SU-DHL-6 (cell line): ENCODE measurements around the gene TET3.

Experiments
- H2AFZ ChIP-seq: fragments of 200-600 bp; sonication (generic); 2 replicates; pipeline ENCODE4 v1.6.1; 2014; ENCODE audit warnings: low read depth, mild to moderate bottlenecking, moderate library complexity, mixed read lengths, antibody characterized with exemption, low read length; ENCODE audit not compliant: severe bottlenecking
- H3F3A ChIP-seq: fragments of 200-600 bp; shearing (Covaris generic); 2 replicates; pipeline ENCODE4 v1.6.0; 2016; ENCODE audit warnings: antibody characterized with exemption, mild to moderate bottlenecking; ENCODE audit not compliant: insufficient read depth
- H3K27ac ChIP-seq: fragments of 200-600 bp; sonication (generic); 2 replicates; pipeline ENCODE4 v1.5.1; 2016; ENCODE audit warnings: low read depth, mild to moderate bottlenecking, low read length, moderate library complexity, mixed read lengths
- H3K27me3 ChIP-seq: fragments of 200-600 bp; sonication (generic), shearing (Covaris generic); 2 replicates; pipeline ENCODE4 v1.6.0; 2014; ENCODE audit warnings: mild to moderate bottlenecking, low read length
- H3K36me3 ChIP-seq: fragments of 200-600 bp; sonication (generic); 2 replicates; pipeline ENCODE4 v1.6.1; 2014; ENCODE audit warnings: mild to moderate bottlenecking, low read length, mixed read lengths
- H3K4me2 ChIP-seq: fragments of 300-600, 200-600 bp; shearing (Covaris generic), sonication (generic); 2 replicates; pipeline ENCODE4 v1.6.0; 2014; ENCODE audit warnings: low read length, low read depth, mild to moderate bottlenecking; ENCODE audit not compliant: poor library complexity, severe bottlenecking
- H3K4me3 ChIP-seq: fragments of 200-600 bp; sonication (generic); 2 replicates; pipeline ENCODE4 v1.5.1; 2014; ENCODE audit warnings: antibody characterized with exemption, low read length, mild to moderate bottlenecking, mixed read lengths; ENCODE audit not compliant: insufficient read depth, poor library complexity, severe bottlenecking
- H3K79me2 ChIP-seq: fragments of 200-600 bp; sonication (generic); 2 replicates; pipeline ENCODE4 v1.6.1; 2014; ENCODE audit warnings: mild to moderate bottlenecking, low read length, moderate library complexity; ENCODE audit not compliant: insufficient read depth
- H3K9ac ChIP-seq: fragments of 200-600 bp; sonication (generic); 2 replicates; pipeline ENCODE4 v1.7.0; 2014; ENCODE audit warnings: mild to moderate bottlenecking, low read length
- H3K9me2 ChIP-seq: fragments of 200-600 bp; sonication (generic); replicated peaks from 2 replicates; pipeline ENCODE4 v1.6.1; 2014; ENCODE audit warnings: low read length; ENCODE audit not compliant: insufficient read depth
- H3K9me3 ChIP-seq: fragments of 200-600 bp; sonication (generic); 2 replicates; pipeline ENCODE4 v1.6.1; 2014; ENCODE audit warnings: low read length, mixed read lengths; ENCODE audit not compliant: insufficient read depth
- H4K20me1 ChIP-seq: fragments of 200-600 bp; sonication (generic); 2 replicates; pipeline ENCODE4 v1.6.1; 2014; ENCODE audit warnings: low read depth, mild to moderate bottlenecking, antibody characterized with exemption, low read length, moderate library complexity, mixed read lengths
- EZH2phosphoT487 ChIP-seq: fragments of 200-600 bp; sonication (generic), shearing (Covaris generic); conservative IDR thresholded peaks from 2 replicates; pipeline ENCODE4 v1.6.1; 2018; ENCODE audit warnings: mild to moderate bottlenecking, antibody characterized with exemption, low read length, moderate library complexity, mixed read lengths
- TF ChIP-seq, protein P1 (sequence below): fragments of 200-600 bp; sonication (generic); IDR thresholded peaks from one replicate; pipeline ENCODE4 v1.5.1; 2017; ENCODE audit warnings: antibody characterized with exemption, mild to moderate bottlenecking, low read length, moderate library complexity; ENCODE audit not compliant: insufficient read depth, poor library complexity, severe bottlenecking

Gene TET3

DNA sequence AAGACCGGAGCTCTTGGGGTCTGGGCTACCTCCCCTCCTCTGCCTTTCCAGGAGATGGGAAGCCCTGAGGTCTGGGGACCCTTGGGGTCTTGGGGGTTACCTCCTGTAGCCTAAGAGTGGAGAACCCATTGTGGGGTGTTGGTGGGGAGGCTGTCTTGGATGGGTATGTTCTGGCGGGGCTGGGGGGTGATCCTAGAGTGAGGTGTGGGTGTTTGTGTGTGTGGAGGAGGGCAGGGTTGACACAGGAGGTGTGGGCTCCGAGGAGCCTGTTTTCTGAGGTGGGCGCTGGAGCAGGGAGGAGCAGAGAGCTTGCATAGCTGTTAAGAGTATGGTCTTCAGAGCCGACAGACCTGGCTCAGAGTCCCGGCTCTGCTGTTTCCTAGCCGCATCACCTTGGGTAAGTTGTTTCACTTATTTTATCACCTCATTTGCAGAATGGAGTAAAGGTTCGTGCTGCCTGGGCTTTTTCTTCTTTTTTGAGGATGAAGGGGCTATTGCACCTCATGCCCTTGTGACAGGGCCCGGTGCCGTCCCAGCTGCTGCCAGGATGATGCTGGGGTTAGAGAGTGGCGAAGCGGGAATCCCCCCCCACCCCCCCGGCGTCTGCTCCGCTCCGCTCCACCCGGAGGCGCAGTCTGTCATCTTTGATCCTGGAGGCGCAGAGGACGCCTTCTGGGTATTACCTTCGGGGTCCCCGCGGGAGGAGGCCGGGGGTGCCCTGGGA is 17.2 kb downstream of the TET3 start:
- no peaks in the 10 kb centered on the region for H3K36me3 ChIP-seq
- peak overlapping the region; percentile 26; the same call in 1 of the 2 replicates for H3K9ac ChIP-seq
- H3K27ac ChIP-seq: no peak overlapping the region
- H3K27me3 ChIP-seq: no peaks in the 10 kb centered on the region
- H2AFZ ChIP-seq: no peak overlapping the region
- H3K4me2 ChIP-seq: peak overlapping the region; percentile 57
- no peaks in the 10 kb centered on the region for H3K9me2 ChIP-seq
- TF ChIP-seq, protein P1, sequence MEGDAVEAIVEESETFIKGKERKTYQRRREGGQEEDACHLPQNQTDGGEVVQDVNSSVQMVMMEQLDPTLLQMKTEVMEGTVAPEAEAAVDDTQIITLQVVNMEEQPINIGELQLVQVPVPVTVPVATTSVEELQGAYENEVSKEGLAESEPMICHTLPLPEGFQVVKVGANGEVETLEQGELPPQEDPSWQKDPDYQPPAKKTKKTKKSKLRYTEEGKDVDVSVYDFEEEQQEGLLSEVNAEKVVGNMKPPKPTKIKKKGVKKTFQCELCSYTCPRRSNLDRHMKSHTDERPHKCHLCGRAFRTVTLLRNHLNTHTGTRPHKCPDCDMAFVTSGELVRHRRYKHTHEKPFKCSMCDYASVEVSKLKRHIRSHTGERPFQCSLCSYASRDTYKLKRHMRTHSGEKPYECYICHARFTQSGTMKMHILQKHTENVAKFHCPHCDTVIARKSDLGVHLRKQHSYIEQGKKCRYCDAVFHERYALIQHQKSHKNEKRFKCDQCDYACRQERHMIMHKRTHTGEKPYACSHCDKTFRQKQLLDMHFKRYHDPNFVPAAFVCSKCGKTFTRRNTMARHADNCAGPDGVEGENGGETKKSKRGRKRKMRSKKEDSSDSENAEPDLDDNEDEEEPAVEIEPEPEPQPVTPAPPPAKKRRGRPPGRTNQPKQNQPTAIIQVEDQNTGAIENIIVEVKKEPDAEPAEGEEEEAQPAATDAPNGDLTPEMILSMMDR: no peak
- TF ChIP-seq EZH2phosphoT487: no peak
- no peaks in the 10 kb centered on the region for H3F3A ChIP-seq
- no peaks in the 10 kb centered on the region for H3K9me3 ChIP-seq
- peaks cover 90% of the 10 kb centered on the region for H3K79me2 ChIP-seq
- H3K4me3 ChIP-seq: peak overlapping the region; percentile 48
- peaks cover 8% of the 10 kb centered on the region; the same call in 1 of the 2 replicates for H4K20me1 ChIP-seq

DNA sequence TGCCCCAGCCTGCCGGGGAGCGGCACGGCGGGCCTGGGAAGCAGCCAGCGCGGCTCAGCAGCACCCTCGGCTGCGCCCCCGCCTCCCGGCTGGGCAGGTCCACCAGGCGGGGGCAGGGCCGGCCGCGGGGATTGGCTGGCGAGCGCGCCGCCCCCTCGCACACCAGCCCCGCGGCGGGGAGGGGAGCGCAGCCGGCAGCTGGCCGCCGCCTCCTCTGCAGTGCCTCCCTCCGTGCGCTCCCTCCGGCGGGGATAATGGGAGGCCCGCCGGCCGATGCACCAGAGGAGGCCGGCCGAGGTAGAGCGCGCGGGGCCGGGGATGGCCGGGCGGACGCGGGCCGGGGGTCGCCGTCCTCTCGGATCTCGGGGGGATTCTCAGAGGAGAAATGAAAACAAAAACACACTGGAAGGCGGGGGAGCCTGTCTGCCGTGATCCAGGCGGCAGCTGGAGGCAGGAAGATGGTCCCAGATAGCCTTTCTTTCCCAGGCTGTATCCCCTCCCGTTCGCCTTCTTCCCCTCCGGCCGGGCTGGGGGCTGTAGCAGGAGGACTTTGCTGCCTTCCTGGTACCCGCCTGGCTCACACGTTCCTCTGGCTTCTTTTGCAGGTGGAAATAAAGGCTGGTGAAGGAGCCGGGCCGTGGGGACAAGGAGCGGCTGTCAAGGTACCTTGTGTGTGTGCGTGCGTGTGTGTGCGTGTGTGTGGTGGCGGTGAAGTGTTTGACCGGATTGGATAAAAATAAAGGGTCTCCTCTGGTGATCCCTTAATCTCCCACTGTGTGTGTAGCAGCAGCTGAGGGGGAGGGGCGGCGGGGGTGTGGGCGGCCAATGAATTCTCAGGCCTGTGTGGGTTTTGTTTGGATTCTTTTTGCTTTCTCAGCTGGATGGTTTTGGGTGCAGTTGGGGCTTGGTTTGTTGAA is 18.1 kb downstream of the TET3 start:
- no peaks in the 10 kb centered on the region for H3K9me2 ChIP-seq
- peaks cover 90% of the 10 kb centered on the region for H3K79me2 ChIP-seq
- peak overlapping the region; percentile 48 for H3K4me3 ChIP-seq
- H4K20me1 ChIP-seq: peaks cover 8% of the 10 kb centered on the region; the same call in 1 of the 2 replicates
- H3K9me3 ChIP-seq: no peaks in the 10 kb centered on the region
- TF ChIP-seq, protein P1: no peak
- no peak for TF ChIP-seq EZH2phosphoT487
- peak overlapping the region; percentile 26 for H3K9ac ChIP-seq
- H3K27me3 ChIP-seq: no peaks in the 10 kb centered on the region
- H3K36me3 ChIP-seq: no peaks in the 10 kb centered on the region
- H3F3A ChIP-seq: no peaks in the 10 kb centered on the region
- H3K27ac ChIP-seq: no peak overlapping the region
- no peak overlapping the region for H2AFZ ChIP-seq
- H3K4me2 ChIP-seq: peak overlapping the region; percentile 57

GRCh38 chr2:74003494-74004211 is 18.9 kb downstream of the TET3 start:
- TF ChIP-seq, protein P1: no peak
- no peak for TF ChIP-seq EZH2phosphoT487
- H3K9ac ChIP-seq: no peak overlapping the region
- peaks cover 8% of the 10 kb centered on the region; the same call in 1 of the 2 replicates for H4K20me1 ChIP-seq

More at GRCh38 chr2:74003494-74004211, 18.9 kb downstream of the TET3 start:
- no peaks in the 10 kb centered on the region for H3K9me3 ChIP-seq
- H3K27me3 ChIP-seq: no peaks in the 10 kb centered on the region
- peaks cover 90% of the 10 kb centered on the region for H3K79me2 ChIP-seq
- no peaks in the 10 kb centered on the region for H3K9me2 ChIP-seq
- no peak overlapping the region for H3K4me2 ChIP-seq
- H3K27ac ChIP-seq: no peak overlapping the region
- H2AFZ ChIP-seq: no peak overlapping the region
- H3K36me3 ChIP-seq: no peaks in the 10 kb centered on the region
- no peak overlapping the region for H3K4me3 ChIP-seq
- H3F3A ChIP-seq: no peaks in the 10 kb centered on the region
